T-helper 1 cell treated with Interleukin-12 subunit alpha and Interleukin-12 subunit beta and Interleukin-4 antibody, amounts not matched to agents 30 μg/mL and 1 μg/mL, for 36 hours (primary cell): ENCODE measurements around the gene SUMF1.
"Not testable (repeated sequence)": the region's sequence is repeated elsewhere in the genome, so short reads cannot be mapped to it uniquely, and the experiment has no call there.

Experiments used
- H3K27ac Mint-ChIP-seq: one replicate; pipeline ENCODE4 v1.8.0; 2021; ENCODE audit warnings: mild to moderate bottlenecking, mixed read lengths
- H3K27me3 Mint-ChIP-seq: one replicate; pipeline ENCODE4 v1.8.0; 2021; ENCODE audit warnings: low read depth, mixed read lengths
- H3K36me3 Mint-ChIP-seq: one replicate; pipeline ENCODE4 v1.8.0; 2021; ENCODE audit warnings: low read depth, mixed read lengths
- H3K4me1 Mint-ChIP-seq: one replicate; pipeline ENCODE4 v1.8.0; 2021; ENCODE audit warnings: low read depth, mixed read lengths
- H3K4me3 Mint-ChIP-seq: one replicate; pipeline ENCODE4 v1.8.0; 2021; ENCODE audit warnings: mild to moderate bottlenecking, moderate library complexity, mixed read lengths
- H3K9me3 Mint-ChIP-seq: one replicate; pipeline ENCODE4 v1.8.0; 2021; ENCODE audit warnings: mixed read lengths

The SUMF1 gene

GRCh38 chr3:4458961-4459360, 8.1 kb downstream of the SUMF1 start:
- H3K27ac Mint-ChIP-seq: no peak overlapping the region
- no peaks in the 10 kb centered on the region for H3K36me3 Mint-ChIP-seq
- no peaks in the 10 kb centered on the region for H3K27me3 Mint-ChIP-seq
- H3K4me1 Mint-ChIP-seq: peaks cover 2% of the 10 kb centered on the region
- H3K4me3 Mint-ChIP-seq: no peak overlapping the region
- H3K9me3 Mint-ChIP-seq: no peaks in the 10 kb centered on the region

DNA sequence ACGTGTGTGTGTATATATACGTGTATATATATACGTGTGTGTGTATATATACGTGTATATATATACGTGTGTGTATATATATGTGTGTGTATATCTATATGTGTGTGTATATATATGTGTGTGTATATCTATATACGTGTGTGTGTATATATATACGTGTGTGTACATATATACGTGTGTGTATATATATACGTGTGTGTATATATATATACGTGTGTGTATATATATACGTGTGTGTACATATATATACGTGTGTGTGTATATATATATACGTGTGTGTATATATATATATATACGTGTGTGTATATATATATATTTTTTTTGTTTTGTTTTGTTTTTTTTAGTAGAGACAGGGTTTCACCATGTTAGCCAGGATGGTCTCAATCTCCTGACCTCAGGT, 10.3 kb downstream of the SUMF1 start:
- H3K9me3 Mint-ChIP-seq, H3K36me3 Mint-ChIP-seq, H3K27me3 Mint-ChIP-seq, H3K4me3 Mint-ChIP-seq, H3K4me1 Mint-ChIP-seq, H3K27ac Mint-ChIP-seq: not testable (repeated sequence)

DNA sequence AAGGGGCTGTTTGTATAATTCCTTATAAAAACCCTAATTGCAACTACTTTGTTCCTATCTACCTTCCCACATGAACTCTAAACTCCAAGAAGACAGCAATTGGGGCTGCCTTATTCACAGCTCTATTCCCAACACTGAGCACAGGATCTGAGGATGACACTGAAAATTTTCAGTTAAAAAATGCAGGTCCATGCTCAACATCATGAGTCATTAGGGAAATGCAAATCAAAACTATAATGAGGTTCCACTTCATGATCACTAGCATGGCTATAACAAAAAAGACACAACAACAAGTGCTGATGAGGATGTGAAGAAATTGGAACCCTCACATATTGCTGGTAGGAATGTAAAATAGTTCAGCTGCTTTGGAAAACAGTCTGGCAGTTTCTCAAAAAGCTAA, 12.9 kb downstream of the SUMF1 start:
- Mint-ChIP-seq H3K4me1 (no peaks in the 10 kb centered on the region), H3K27ac (no peak overlapping the region), H3K9me3 (no peaks in the 10 kb centered on the region), H3K4me3 (no peak overlapping the region), H3K36me3 (no peaks in the 10 kb centered on the region), H3K27me3 (no peaks in the 10 kb centered on the region)

GRCh38 chr3:4449043-4449805, 17.8 kb downstream of the SUMF1 start:
- Mint-ChIP-seq H3K9me3 (no peaks in the 10 kb centered on the region), H3K27ac (no peak overlapping the region), H3K36me3 (peaks cover 6% of the 10 kb centered on the region), H3K4me3 (no peak overlapping the region), H3K4me1 (no peaks in the 10 kb centered on the region), H3K27me3 (no peaks in the 10 kb centered on the region)

DNA sequence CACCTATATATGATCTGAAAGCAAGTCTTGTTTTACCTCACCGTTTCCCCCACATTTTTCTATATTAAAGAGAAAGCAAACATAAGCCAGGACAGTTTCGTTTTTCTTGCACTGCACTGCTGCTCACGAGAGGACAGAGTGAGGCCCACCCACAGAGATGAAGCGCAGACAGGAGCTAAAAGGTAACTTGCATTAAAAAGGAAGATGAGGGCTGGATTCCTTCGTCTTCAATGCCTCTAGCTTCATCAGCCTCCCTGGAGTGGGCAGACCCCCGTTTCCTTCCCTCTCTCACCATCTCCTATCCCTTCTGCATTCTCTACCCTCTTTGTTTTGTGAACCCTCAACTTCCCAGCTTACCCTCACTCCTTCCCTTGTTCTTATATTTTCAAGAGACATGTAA, 18.9 kb downstream of the SUMF1 start:
- no peak overlapping the region for H3K27ac Mint-ChIP-seq
- H3K9me3 Mint-ChIP-seq: no peaks in the 10 kb centered on the region
- no peaks in the 10 kb centered on the region for H3K4me1 Mint-ChIP-seq
- peaks cover 6% of the 10 kb centered on the region for H3K36me3 Mint-ChIP-seq
- H3K27me3 Mint-ChIP-seq: no peaks in the 10 kb centered on the region
- no peak overlapping the region for H3K4me3 Mint-ChIP-seq

GRCh38 chr3:4447295-4447999, 19.6 kb downstream of the SUMF1 start:
- Mint-ChIP-seq H3K27ac (no peak overlapping the region), H3K27me3 (no peaks in the 10 kb centered on the region), H3K4me3 (no peak overlapping the region), H3K4me1 (no peaks in the 10 kb centered on the region), H3K36me3 (peaks cover 6% of the 10 kb centered on the region), H3K9me3 (no peaks in the 10 kb centered on the region)

DNA sequence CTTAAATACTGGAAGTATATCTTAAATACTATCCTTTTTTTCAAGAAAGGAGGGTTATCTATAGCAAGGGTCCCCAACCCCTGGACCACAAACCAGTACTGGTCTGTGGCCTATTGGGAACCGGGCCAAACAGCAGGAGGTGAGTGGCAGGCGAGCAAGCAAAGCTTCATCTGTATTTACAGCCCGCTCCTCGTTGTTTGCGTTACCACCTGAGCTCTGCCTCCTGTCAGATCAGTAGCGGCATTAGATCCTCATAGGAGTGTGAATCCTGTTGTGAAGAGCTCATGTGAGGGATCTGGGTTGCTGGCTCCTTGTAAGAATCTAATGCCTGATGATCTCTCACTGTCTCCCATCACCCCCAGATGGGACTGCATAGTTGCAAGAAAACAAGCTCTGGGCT, 26.1 kb downstream of the SUMF1 start:
- H3K9me3 Mint-ChIP-seq: no peaks in the 10 kb centered on the region
- peaks cover 7% of the 10 kb centered on the region for H3K36me3 Mint-ChIP-seq
- H3K4me1 Mint-ChIP-seq: no peaks in the 10 kb centered on the region
- H3K27ac Mint-ChIP-seq: no peak overlapping the region
- H3K27me3 Mint-ChIP-seq: no peaks in the 10 kb centered on the region
- H3K4me3 Mint-ChIP-seq: no peak overlapping the region

DNA sequence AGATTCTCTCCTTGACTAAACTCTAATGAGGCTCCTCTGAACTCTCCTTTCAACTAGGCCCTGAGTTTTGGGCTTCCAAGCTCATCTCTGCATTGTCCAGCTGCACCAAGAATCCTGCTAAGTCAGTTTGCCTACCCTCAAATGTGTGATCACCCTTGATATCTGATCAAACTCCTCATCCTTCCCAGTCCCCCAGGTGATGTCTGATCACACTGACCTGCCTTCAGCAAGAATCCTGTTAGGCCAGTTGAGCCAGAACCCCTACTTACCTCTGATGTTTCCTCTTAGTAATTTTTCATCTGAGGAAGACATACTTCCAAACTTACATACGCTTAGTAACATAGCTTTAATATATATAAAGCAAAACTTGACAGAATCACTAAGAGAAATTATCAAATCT, 28.8 kb downstream of the SUMF1 start:
- Mint-ChIP-seq H3K4me3 (no peak overlapping the region), H3K9me3 (no peaks in the 10 kb centered on the region), H3K36me3 (peaks cover 7% of the 10 kb centered on the region), H3K27ac (no peak overlapping the region), H3K4me1 (peaks cover 2% of the 10 kb centered on the region), H3K27me3 (no peaks in the 10 kb centered on the region)

- Mint-ChIP-seq H3K36me3 (peaks cover 10% of the 10 kb centered on the region), H3K9me3 (peaks cover 19% of the 10 kb centered on the region), H3K4me1 (peaks cover 2% of the 10 kb centered on the region), H3K27ac (no peak overlapping the region), H3K4me3 (no peak overlapping the region), H3K27me3 (no peaks in the 10 kb centered on the region)
Measured at GRCh38 chr3:4432259-4432658, 34.8 kb downstream of the SUMF1 start.

DNA sequence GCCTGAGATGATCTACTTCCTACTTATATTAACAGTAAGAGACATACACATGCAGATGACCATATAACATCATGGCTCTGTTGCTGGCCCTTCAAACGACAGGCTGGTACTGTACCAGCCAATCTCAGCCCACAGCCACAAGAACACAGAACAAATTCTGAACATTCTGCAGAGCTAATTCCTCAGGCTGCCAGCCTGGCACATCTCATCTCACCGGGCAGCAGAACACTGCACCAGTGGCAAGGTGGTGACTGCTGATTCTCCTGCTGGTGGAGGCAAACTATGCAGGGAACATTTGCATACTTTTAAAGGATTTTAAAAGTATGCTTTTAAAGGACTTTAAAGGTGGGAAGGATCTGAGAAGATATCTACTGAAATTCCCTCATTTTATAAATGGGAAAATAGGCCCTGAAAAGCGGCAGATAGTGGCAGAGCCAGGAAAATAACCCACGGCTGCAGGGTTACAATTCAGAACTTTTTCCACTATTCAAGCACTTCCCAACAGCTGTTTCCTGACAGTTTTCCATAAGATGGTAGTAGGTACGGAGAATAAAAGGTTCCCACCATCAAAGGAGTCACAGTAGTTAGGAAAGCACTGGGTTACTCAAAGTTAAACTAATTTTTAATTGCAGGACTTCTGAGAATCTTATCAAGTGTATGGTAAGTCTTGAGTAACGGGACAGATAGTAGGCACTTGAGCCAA, 37.3 kb downstream of the SUMF1 start:
- Mint-ChIP-seq H3K9me3 (peaks cover 19% of the 10 kb centered on the region), H3K36me3 (peaks cover 7% of the 10 kb centered on the region), H3K4me3 (no peak overlapping the region), H3K27ac (no peak overlapping the region), H3K4me1 (peaks cover 3% of the 10 kb centered on the region), H3K27me3 (no peaks in the 10 kb centered on the region)

DNA sequence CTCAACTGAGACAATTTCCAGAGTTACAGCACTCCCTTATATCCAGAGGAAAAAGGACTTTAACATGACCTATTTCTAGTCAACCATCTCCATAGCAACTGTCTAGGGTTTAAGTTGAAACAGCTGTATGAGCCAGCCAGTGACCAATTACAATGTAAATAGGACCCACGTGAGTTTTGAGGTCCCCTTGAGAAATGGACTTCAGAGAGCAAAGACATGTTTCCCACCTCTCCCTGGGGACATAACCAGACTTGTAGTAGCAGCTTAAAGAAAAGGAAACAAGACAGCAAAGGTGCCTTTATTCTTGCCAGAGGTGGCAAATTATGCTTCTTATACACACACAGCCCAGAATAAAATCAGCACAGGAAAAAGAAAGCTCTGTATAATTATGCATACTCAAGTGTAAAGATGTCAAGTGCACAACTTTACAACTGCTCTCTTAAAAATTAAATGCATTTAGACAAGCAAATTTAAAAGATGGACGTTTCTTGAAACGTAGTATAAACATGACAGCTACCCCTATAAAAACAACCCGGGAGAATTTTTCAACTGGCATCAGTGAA, 40.2 kb downstream of the SUMF1 start:
- Mint-ChIP-seq H3K36me3 (no peaks in the 10 kb centered on the region), H3K9me3 (peaks cover 12% of the 10 kb centered on the region), H3K27ac (no peak overlapping the region), H3K4me3 (no peak overlapping the region), H3K27me3 (no peaks in the 10 kb centered on the region), H3K4me1 (peaks cover 3% of the 10 kb centered on the region)

- Mint-ChIP-seq H3K4me1 (peaks cover 3% of the 10 kb centered on the region), H3K36me3 (no peaks in the 10 kb centered on the region), H3K27me3 (no peaks in the 10 kb centered on the region), H3K4me3 (no peak overlapping the region), H3K27ac (no peak overlapping the region), H3K9me3 (peaks cover 7% of the 10 kb centered on the region)
Measured at GRCh38 chr3:4426261-4426781, 40.7 kb downstream of the SUMF1 start.

DNA sequence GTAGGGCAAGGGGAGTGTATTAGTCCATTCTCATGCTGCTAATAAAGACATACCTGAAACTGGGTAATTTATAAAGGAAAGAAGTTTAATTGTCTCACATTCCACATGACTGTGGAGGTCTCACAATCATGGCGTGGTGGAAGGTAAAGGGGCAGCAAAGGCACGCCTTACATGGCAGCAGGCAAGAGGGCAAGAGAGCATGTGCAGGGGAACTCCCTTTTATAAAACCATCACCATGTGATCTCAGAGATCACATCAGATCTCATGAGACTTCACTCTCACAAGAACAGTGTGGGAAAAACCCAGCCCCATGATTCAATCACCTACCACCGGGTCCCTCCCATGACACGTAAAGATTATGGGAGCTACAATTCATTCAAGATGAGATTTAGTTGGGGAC, 41.4 kb downstream of the SUMF1 start:
- Mint-ChIP-seq H3K36me3 (no peaks in the 10 kb centered on the region), H3K9me3 (peaks cover 4% of the 10 kb centered on the region), H3K4me3 (no peak overlapping the region), H3K27me3 (no peaks in the 10 kb centered on the region), H3K27ac (no peak overlapping the region), H3K4me1 (peaks cover 3% of the 10 kb centered on the region)

DNA sequence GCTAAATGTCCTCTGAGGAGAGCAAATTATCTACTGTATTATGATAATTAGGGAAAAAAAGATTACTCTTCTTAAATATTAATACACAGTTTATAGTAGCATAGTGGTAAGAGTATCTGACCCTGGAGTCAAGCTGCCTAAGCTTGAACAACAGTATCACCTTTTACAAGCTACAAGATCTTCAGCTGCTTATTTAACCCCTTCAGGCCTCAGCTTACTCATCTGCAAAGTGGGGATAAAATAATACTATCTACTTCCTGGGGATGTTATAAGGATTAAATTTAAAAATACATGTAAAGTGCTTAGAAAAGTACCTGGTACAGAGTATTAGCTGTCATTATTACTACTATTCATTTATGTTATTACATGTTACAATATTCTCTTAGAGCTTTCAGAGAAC, 42.0 kb downstream of the SUMF1 start:
- H3K9me3 Mint-ChIP-seq: no peaks in the 10 kb centered on the region
- H3K4me3 Mint-ChIP-seq: no peak overlapping the region
- no peak overlapping the region for H3K27ac Mint-ChIP-seq
- H3K27me3 Mint-ChIP-seq: no peaks in the 10 kb centered on the region
- H3K4me1 Mint-ChIP-seq: peaks cover 3% of the 10 kb centered on the region
- H3K36me3 Mint-ChIP-seq: no peaks in the 10 kb centered on the region
